Activated T-helper 17 cell treated with anti-CD3 and anti-CD28 coated beads, Interleukin-2, amount 50 U/mL, for 72 hours (primary cell): ENCODE results near the gene SIPA1. TPM values are rescaled to one million over a fixed set of nuclear protein-coding genes. Genes with fewer than 3 reads are reported as not detected.
"Not testable (repeated sequence)": the region's sequence is repeated elsewhere in the genome, so short reads cannot be mapped to it uniquely, and the experiment has no call there.

ENCODE experiments used
- ATAC-seq: fragments of 150-1000 bp; cut with Tn5 transposase; replicated peaks from 2 replicates; pipeline ENCODE4 v1.10.0; 2021; ENCODE audit warnings: mild to moderate bottlenecking, moderate library complexity
- H3K27ac Mint-ChIP-seq: one replicate; pipeline ENCODE4 v1.8.0; 2022; ENCODE audit warnings: mixed read lengths
- H3K27me3 Mint-ChIP-seq: one replicate; pipeline ENCODE4 v1.8.0; 2022; ENCODE audit warnings: mixed read lengths
- H3K36me3 Mint-ChIP-seq: one replicate; pipeline ENCODE4 v1.8.0; 2022; ENCODE audit warnings: low read depth, mild to moderate bottlenecking, mixed read lengths
- H3K4me1 Mint-ChIP-seq: one replicate; pipeline ENCODE4 v1.8.0; 2022; ENCODE audit warnings: mixed read lengths
- H3K4me3 Mint-ChIP-seq: one replicate; pipeline ENCODE4 v1.8.0; 2022; ENCODE audit warnings: mild to moderate bottlenecking, mixed read lengths
- H3K9me3 Mint-ChIP-seq: one replicate; pipeline ENCODE4 v1.8.0; 2022; ENCODE audit warnings: mixed read lengths
- total RNA-seq, 2 donors: library from RNA; stranded (reverse); gene quantifications; one replicate each; pipeline ENCODE4 v1.2.3, GENCODE V29; 2022

Gene SIPA1
- total RNA-seq, 2 donors from 2014 or later: 135 to 144 TPM

DNA sequence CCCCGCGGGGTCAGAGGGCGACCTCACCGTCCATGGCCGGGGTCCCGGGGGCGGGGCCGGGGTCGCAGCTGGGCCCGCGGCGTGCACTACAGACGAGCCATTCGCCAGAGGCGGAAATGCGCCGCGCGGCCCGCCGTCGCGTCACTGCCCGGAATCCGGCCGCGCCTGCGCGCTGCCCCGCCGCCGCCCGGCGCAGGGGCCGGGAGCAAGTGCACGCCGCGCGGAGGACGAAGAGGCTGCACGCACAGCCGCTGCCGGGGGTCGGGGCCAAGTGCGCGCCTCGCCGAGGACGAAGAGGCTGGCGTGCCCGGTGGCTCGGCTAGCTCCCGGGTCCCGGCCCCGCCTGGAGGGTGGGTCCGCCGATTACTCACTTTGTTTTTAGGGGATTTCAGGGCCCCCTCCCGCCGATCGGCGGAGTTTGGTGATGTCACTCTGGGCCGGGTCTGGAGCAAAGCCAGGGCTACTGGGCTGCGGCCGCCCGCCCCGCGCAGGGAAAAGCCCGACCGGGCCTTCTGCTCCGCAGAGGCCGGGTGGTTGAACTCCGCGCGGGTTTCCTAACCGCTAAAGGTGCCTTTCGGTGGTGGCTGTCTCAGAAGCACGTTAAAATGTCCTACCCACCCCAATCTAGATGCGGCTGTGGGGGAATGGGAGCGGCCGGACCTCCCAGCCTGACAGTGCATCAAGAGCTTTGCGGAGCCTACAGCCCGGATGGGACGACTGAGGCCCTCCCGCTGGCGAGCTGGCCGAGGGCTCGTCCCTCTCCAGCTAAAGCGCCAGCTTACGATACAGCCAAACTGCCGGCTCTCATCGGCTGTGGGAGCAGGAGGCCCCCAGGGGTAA lies 25.1 kb downstream of the SIPA1 start, which contains the start of gene RELA:
Gene RELA, minus strand, starts transcription at position 118 of the 840 bp plus-strand sequence. Its CDS starts 84 bp downstream, at position 34.
- peaks cover 24% of the 10 kb centered on the region for H3K4me1 Mint-ChIP-seq

GRCh38 chr11:65663639-65664200 lies 25.8 kb downstream of the SIPA1 start:
- H3K4me3 Mint-ChIP-seq: peak overlapping the region; percentile 90
- peaks cover 21% of the 10 kb centered on the region for H3K4me1 Mint-ChIP-seq
- peak overlapping the region; percentile 95 for H3K27ac Mint-ChIP-seq
- H3K9me3 Mint-ChIP-seq: no peaks in the 10 kb centered on the region
- no peaks in the 10 kb centered on the region for H3K27me3 Mint-ChIP-seq
- H3K36me3 Mint-ChIP-seq: peaks cover 36% of the 10 kb centered on the region
- ATAC-seq: peak; percentile 53

More for the DNA sequence above, 25.1 kb downstream of the SIPA1 start, which contains the start of gene RELA:
- Mint-ChIP-seq H3K4me3 (peak within 1 kb of the TSS; percentile 90), H3K36me3 (peaks cover 43% of the 10 kb centered on the region), H3K9me3 (no peaks in the 10 kb centered on the region), H3K27ac (peak within 1 kb of the TSS; percentile 95), H3K27me3 (no peaks in the 10 kb centered on the region)
- peak; percentile 77 for ATAC-seq

GRCh38 chr11:65672180-65672860 lies 34.4 kb downstream of the SIPA1 start:
- no peaks in the 10 kb centered on the region for H3K9me3 Mint-ChIP-seq
- no peaks in the 10 kb centered on the region for H3K27me3 Mint-ChIP-seq
- H3K36me3 Mint-ChIP-seq: no peaks in the 10 kb centered on the region
- peak; percentile 77 for ATAC-seq
- H3K27ac Mint-ChIP-seq: no peak overlapping the region
- H3K4me3 Mint-ChIP-seq: no peak overlapping the region
- no peaks in the 10 kb centered on the region for H3K4me1 Mint-ChIP-seq

DNA sequence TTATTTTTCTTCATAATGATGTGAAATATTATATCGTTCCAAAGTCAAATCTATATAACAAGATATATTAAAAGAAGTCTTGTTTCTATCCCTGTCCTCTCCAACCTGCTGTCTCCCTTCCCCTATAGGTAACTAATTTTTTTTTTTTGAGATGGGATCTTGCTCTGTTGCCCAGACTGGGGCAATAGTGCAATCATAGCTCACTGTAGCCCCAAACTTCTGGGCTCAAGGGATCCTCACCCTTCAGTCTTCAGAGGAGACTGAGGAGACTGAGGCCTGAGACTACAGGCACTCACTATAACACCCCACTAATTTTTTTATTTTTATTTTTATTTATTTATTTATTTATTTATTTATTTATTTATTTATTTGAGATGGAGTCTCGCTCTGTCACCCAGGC lies 35.1 kb downstream of the SIPA1 start:
- no peak overlapping the region for H3K4me3 Mint-ChIP-seq
- no peak for ATAC-seq
- H3K36me3 Mint-ChIP-seq: no peaks in the 10 kb centered on the region
- no peaks in the 10 kb centered on the region for H3K4me1 Mint-ChIP-seq
- no peak overlapping the region for H3K27ac Mint-ChIP-seq
- H3K9me3 Mint-ChIP-seq: no peaks in the 10 kb centered on the region
- no peaks in the 10 kb centered on the region for H3K27me3 Mint-ChIP-seq

DNA sequence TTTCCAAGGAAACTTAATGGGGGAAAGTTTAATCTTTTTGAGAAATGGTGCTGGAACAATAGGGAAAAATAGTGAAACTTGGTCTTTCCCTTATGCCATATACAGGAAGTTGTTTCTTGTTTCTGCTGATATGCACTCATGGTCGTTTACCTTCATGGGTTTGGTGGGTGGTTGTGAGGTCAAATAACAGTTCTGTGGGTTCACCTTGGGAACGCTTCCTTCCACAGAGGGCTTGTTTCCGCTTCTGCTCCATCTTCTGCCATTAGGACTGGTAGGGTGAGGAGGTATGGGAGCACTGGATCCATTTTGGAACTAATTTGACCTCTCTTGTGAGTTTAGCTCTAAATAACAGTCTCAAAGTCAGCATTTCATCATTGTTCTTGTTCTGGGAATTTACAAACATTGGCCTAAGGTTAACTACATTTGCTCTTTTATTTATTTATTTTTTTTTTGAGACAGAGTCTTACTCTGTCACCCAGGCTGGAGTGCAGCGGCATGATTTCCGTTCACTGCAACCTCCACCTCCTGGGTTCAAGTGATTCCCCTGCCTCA lies 42.4 kb downstream of the SIPA1 start:
- Mint-ChIP-seq H3K36me3 (no peaks in the 10 kb centered on the region), H3K9me3 (no peaks in the 10 kb centered on the region), H3K27me3 (no peaks in the 10 kb centered on the region), H3K4me1 (no peaks in the 10 kb centered on the region), H3K4me3 (no peak overlapping the region), H3K27ac (no peak overlapping the region)
- no peak for ATAC-seq

GRCh38 chr11:65683480-65683879 lies 45.6 kb downstream of the SIPA1 start:
- not testable (repeated sequence) for H3K27me3 Mint-ChIP-seq, H3K4me1 Mint-ChIP-seq, H3K27ac Mint-ChIP-seq, H3K9me3 Mint-ChIP-seq, ATAC-seq, H3K36me3 Mint-ChIP-seq, H3K4me3 Mint-ChIP-seq

DNA sequence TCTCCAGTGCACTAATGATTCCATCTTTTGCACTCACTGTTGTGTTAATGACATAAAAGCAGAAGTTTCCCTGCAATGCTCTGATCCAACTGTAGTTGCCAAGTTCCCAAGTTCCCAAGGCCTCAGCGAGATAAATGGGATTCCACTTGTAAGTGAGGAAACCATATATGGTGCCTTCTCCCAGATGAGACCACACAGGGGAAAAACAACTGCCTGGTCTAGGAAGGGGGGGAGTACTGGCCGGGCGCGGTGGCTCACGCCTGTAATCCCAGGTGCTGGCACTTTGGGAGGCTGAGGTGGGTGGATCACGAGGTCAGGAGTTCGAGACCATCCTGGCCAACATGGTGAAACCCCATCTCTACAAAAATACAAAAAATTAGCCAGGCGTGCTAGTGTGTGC lies 48.1 kb downstream of the SIPA1 start:
- Mint-ChIP-seq H3K27me3 (no peaks in the 10 kb centered on the region), H3K27ac (no peak overlapping the region), H3K4me3 (no peak overlapping the region), H3K36me3 (no peaks in the 10 kb centered on the region), H3K4me1 (no peaks in the 10 kb centered on the region), H3K9me3 (no peaks in the 10 kb centered on the region)
- no peak for ATAC-seq

DNA sequence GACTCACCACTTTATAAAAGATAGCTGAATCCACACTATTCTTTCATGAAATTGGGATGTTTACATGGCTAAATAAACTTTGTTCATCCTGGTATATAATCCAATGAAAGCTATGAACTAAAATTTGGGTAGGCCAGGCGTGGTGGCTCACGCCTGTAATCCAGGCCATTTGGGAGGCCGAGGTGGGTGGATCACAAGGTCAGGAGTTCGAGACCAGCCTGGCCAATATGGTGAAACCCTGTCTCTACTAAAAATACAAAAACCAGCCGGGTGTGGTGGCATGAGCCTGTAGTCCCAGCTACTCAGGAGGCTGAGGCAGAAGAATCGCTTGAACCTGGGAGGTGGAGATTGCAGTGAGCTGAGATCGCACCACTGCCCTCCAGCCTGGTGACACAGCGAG lies 53.9 kb downstream of the SIPA1 start:
- not testable (repeated sequence) for H3K27me3 Mint-ChIP-seq, H3K27ac Mint-ChIP-seq, H3K36me3 Mint-ChIP-seq, H3K4me1 Mint-ChIP-seq, H3K9me3 Mint-ChIP-seq, H3K4me3 Mint-ChIP-seq, ATAC-seq

- no peak for ATAC-seq
- H3K4me1 Mint-ChIP-seq: no peaks in the 10 kb centered on the region
- H3K27ac Mint-ChIP-seq: no peak overlapping the region
- H3K4me3 Mint-ChIP-seq: no peak overlapping the region
- no peaks in the 10 kb centered on the region for H3K9me3 Mint-ChIP-seq
- no peaks in the 10 kb centered on the region for H3K36me3 Mint-ChIP-seq
- H3K27me3 Mint-ChIP-seq: no peaks in the 10 kb centered on the region
Measured at GRCh38 chr11:65692367-65692766, 54.5 kb downstream of the SIPA1 start.

GRCh38 chr11:65695459-65696241 lies 57.7 kb downstream of the SIPA1 start:
- H3K4me1 Mint-ChIP-seq: no peaks in the 10 kb centered on the region
- no peaks in the 10 kb centered on the region for H3K27me3 Mint-ChIP-seq
- H3K9me3 Mint-ChIP-seq: no peaks in the 10 kb centered on the region

DNA sequence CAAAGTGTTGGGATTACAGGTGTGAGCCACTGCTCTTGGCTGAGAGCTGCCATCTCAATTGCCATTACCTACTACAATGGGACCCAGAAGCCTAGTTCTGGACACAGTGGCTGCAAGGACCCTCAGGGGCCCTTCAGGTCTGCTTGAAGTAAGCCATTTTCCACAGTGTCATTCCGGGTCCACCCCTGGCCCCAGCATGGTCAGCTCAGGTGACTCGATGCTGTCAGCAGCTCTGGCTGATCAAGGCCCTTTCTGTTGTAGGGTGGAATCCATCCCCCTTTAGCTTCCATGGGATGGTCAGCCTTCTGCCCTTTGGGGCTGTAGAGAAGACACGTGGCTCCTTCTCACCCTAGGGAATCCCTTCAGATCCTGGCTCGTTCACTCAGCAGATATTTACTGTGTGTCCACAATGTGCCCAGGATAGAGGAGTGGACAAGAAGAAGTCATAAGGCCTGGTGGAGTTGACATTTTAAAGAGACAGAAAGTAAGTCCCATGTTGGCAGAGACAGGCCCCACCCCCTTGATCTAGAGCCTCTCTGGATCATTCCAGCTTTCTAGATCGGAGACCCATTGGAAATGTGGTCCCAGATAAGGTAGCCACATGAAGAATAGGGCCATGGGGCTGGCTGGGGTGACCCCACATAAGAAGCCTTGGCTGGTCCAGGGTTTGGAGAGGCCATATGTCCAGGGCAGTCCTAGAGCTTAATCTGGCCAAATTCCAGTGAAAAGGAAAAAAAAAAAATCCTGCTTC lies 59.1 kb downstream of the SIPA1 start:
- no peaks in the 10 kb centered on the region for H3K4me1 Mint-ChIP-seq
- no peaks in the 10 kb centered on the region for H3K27me3 Mint-ChIP-seq
- H3K27ac Mint-ChIP-seq: no peak overlapping the region
- H3K9me3 Mint-ChIP-seq: no peaks in the 10 kb centered on the region
- ATAC-seq: no peak
- no peaks in the 10 kb centered on the region for H3K36me3 Mint-ChIP-seq
- H3K4me3 Mint-ChIP-seq: no peak overlapping the region

More at GRCh38 chr11:65695459-65696241, 57.7 kb downstream of the SIPA1 start:
- no peak for ATAC-seq
- no peak overlapping the region for H3K4me3 Mint-ChIP-seq
- no peaks in the 10 kb centered on the region for H3K36me3 Mint-ChIP-seq
- H3K27ac Mint-ChIP-seq: no peak overlapping the region

DNA sequence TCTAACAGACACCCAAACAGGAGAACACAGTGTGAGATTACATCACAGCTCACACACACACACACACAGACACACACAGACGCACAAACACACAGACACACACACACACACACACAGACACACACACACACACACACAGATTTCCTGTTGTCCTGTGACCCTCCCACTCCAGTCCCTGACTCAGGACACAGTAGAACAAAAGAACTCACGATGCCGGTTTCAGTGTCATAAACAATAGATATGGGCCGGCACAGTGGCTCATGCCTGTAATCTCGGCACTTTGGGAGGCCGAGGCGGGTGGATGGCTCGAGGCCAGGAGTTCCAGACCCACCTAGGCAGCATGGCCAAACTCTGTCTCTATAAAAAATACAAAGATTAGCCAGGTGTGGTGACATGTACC lies 60.3 kb downstream of the SIPA1 start:
- Mint-ChIP-seq H3K27me3 (no peaks in the 10 kb centered on the region), H3K4me3 (no peak overlapping the region), H3K27ac (no peak overlapping the region), H3K9me3 (no peaks in the 10 kb centered on the region), H3K36me3 (no peaks in the 10 kb centered on the region), H3K4me1 (no peaks in the 10 kb centered on the region)
- ATAC-seq: no peak

DNA sequence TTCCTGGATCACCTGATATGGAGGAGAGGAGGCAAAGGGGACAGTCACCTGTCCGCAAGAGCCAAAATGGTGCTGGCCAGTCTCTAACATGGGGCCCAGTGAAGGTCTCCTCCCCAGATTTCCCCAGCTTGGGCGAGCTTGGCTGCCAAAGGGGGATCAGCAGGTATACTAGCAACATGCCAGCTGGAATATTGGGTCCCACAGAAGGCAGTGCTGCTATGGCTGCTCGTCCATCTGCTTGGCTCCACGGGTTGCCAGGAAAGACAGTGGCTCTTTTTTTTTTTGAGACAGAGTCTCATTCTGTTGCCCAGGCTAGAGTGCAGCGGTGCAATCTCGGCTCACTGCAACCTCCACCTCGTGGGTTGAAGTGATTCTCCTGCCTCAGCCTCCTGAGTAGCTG lies 61.4 kb downstream of the SIPA1 start:
- H3K4me3 Mint-ChIP-seq: no peak overlapping the region
- H3K27ac Mint-ChIP-seq: no peak overlapping the region
- H3K4me1 Mint-ChIP-seq: no peaks in the 10 kb centered on the region
- H3K27me3 Mint-ChIP-seq: no peaks in the 10 kb centered on the region
- ATAC-seq: no peak
- H3K36me3 Mint-ChIP-seq: no peaks in the 10 kb centered on the region
- H3K9me3 Mint-ChIP-seq: no peaks in the 10 kb centered on the region
